Subcutaneous adipose tissue (tissue), 4 donors: ENCODE data around the gene C2orf49. TPM values are rescaled to one million over a fixed set of nuclear protein-coding genes. Genes with fewer than 3 reads are reported as not detected.

Experiments
- total RNA-seq, 4 donors: library from RNA; depleted of rRNA; stranded (reverse); fragments of >200 nt; gene quantifications; one replicate each; pipeline ENCODE4 v1.1.0, GENCODE V29; 2016
- TF ChIP-seq, protein P1 (sequence below): fragments of 450-650 bp; IDR thresholded peaks from one replicate; pipeline ENCODE4 v1.5.1; 2016; ENCODE audit warnings: low read depth, mild to moderate bottlenecking, control low read depth, antibody characterized with exemption, moderate library complexity

C2orf49 gene
- total RNA-seq, 4 donors from 2014 or later, result 13.4 to 30.5 (median 18.2) TPM

DNA sequence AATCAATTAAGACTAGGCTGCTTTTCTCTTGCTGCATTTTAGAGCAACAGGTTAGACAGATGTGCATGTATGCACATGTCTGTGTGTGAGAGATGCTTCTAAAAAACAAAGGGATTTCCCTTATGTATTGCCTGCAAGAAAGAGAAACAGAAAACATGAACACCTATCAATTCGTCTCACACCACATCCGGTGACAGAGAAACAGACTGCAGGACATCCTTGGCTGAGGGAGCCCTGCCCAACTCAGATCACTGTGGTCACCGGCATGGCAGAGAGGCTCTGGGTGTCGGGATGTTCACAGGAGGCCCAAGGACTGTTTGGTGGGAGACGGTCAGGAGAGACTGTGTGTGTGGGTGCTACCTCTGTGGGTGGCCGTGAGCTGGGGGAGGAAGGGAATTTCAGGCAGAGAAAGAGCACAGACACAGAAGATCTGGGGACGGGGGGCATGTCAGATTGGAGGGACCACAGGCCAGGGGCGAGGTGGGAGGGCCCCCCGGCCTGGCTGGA is 36.6 kb downstream of the C2orf49 start:
- TF ChIP-seq, protein P1, sequence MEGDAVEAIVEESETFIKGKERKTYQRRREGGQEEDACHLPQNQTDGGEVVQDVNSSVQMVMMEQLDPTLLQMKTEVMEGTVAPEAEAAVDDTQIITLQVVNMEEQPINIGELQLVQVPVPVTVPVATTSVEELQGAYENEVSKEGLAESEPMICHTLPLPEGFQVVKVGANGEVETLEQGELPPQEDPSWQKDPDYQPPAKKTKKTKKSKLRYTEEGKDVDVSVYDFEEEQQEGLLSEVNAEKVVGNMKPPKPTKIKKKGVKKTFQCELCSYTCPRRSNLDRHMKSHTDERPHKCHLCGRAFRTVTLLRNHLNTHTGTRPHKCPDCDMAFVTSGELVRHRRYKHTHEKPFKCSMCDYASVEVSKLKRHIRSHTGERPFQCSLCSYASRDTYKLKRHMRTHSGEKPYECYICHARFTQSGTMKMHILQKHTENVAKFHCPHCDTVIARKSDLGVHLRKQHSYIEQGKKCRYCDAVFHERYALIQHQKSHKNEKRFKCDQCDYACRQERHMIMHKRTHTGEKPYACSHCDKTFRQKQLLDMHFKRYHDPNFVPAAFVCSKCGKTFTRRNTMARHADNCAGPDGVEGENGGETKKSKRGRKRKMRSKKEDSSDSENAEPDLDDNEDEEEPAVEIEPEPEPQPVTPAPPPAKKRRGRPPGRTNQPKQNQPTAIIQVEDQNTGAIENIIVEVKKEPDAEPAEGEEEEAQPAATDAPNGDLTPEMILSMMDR, result no peak

DNA sequence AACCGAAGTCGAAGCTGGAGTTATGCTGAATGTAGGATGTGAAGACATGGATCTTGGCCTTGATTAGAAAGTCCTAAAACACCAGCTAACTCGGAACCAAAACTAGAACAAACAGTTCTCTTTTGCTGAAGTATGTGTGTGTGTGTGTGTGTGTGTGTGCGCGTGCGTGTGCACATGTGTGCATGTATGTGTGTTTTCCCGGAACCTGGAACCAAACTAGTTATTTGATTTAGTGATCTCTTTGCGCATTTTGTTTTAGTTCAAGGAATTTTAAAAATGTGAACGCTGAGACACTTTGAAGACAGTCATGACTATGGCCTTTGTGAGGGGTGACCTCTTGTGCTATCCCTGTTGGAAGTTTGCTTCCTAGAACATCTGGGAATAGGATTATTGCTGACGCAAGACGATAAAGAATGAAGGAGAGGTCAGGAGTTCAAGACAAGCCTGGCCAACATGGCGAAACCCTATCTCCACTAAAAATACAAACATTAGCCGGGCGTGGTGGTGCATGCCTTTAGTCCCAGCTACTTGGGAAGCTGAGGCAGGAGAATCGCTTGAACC is 37.7 kb downstream of the C2orf49 start:
- TF ChIP-seq, protein P1, result no peak

DNA sequence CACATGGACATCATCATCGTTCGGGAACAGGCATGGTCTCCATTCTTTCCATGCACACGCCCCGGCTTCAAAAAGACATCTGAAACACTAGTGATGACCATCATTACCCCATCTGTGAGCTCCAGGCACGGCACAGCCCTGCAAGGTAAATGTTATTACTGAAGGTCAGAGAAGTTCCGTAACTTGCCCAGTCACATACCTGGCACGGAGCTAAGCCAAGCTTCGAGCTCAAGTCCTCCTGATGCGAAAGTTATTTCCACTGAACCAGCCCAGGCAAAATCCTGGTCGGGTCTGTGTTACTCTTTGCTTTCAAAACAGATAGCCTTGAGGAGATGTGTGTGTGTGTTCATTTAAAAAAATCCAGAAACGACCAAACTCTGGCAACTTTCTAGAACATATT is 38.7 kb downstream of the C2orf49 start:
- TF ChIP-seq, protein P1, result no peak

DNA sequence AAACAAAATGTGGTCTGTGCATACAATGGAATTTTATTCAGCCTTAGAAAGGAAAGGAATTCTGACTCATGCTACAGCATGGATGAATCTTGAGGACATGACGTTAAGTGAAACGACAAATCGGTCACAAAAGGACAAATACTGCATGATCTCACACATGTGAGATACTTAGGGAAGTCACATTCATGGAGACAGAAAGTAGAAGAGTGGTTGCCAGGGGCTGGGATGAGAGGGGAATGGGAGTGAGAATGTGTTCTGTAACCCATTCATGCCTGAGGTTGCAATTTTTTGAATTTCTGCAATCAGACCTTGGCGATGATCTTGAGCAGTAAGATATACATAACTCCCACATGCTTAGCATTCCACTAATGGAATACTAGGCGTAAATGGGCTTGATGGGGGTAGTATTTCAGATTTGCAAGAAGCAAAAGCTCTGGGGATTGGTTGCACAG is 39.5 kb downstream of the C2orf49 start:
- TF ChIP-seq, protein P1, result no peak

DNA sequence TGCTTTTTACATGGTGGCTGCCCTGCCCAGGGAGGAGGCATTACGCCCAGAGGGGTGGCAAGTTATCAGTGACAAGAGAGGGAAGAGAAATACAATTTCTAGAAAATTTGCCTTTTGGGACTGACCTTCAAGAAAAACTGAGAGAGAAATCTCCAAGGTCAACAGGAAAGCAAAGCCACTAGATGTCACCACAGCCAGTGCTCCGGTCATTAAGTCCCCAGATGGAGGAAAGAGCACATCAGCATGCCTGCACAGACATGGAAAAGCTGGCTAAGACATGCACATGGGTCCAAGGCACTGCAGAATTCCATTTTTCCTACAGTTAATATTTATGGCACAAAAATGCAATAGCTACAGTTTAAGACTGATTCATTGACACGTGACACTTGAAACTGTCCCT is 40.5 kb downstream of the C2orf49 start:
- TF ChIP-seq, protein P1, result no peak

DNA sequence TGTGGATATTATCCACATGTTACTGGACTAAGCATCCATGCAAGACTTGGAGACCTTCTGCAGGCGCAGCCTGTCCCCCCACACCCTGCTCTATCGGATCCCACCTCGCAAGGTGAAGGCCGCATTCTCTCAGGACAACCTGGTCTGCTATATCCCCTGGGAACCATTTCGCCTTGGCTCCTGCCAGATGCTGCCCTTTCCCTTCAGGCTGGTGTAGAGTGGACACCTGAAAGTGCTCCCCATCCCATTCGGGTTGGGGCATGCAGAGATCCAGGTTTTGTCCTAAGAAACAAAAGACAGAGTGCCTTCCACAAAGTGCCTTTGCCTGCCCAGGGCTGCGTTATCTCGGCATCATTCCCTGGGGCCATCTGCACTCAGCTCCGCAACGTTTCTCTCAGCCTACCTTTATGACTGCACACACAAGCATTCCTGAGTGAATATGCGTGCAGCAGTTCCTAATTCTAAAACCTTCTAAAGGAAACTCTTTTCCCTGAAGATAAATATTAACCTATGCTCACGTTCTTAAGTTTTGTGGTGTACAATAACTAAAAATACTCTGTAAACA is 41.0 kb downstream of the C2orf49 start:
- TF ChIP-seq, protein P1, result no peak

DNA sequence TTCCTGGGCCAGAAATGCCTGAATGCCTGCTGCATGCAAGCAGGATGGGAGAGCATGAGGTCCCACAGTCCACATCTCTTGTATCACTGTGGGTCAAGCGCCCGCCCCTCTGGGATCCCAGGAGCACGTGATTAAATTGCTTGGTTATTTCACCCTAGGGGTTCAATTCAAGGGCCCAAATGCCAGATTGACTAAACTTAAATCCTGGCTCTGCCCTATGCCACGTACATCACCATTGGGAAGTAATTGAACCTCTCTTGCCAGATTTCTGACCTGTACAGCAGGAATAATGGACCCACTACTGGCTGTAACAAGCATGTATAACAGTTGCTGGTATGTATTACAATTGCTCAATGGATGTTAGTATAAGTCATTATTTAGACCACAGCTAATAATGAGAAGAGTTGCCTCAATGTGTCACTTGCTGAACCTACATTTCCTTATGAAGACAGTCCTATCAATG is 41.6 kb downstream of the C2orf49 start:
- TF ChIP-seq, protein P1, result no peak
